ENCODE results near the gene LIPH. TPM values are rescaled to one million over a fixed set of nuclear protein-coding genes. Genes with fewer than 3 reads are reported as not detected.
"Not testable (repeated sequence)": the region's sequence is repeated elsewhere in the genome, so short reads cannot be mapped to it uniquely, and the experiment has no call there.

Gene LIPH
- total RNA-seq, 2 experiments from 2014 or later = not detected

GRCh38 chr3:185561958-185562357 is 9.6 kb upstream of the LIPH start:
- DNase-seq = no peak
- H3K4me3 Mint-ChIP-seq = no peak overlapping the region
- POLR2A ChIA-PET = interaction anchor here (0.6 kb wide), 1 partner anchor 365 kb away, joined by 3 read pairs; no protein-coding TSS in a partner anchor
- peaks cover 12% of the 10 kb centered on the region for H3K4me1 Mint-ChIP-seq
- CTCF ChIA-PET = interaction anchor here (0.6 kb wide), 1 partner anchor 11 kb away, joined by 3 read pairs; no protein-coding TSS in a partner anchor
- no peak overlapping the region for H3K27ac Mint-ChIP-seq
- no peaks in the 10 kb centered on the region for H3K36me3 Mint-ChIP-seq (ENCODE audit: low read depth)
- H3K27me3 Mint-ChIP-seq = peaks cover 6% of the 10 kb centered on the region
- H3K9me3 Mint-ChIP-seq = no peaks in the 10 kb centered on the region

GRCh38 chr3:185561374-185561943 is 9.1 kb upstream of the LIPH start:
- Mint-ChIP-seq H3K4me3 (no peak overlapping the region), H3K9me3 (no peaks in the 10 kb centered on the region), H3K27me3 (peaks cover 6% of the 10 kb centered on the region), H3K36me3 (ENCODE audit: low read depth) (no peaks in the 10 kb centered on the region), H3K4me1 (peaks cover 12% of the 10 kb centered on the region), H3K27ac (no peak overlapping the region)
- ChIA-PET CTCF (interaction anchor here (0.6 kb wide), 1 partner anchor 201 kb away, joined by 3 read pairs; no protein-coding TSS in a partner anchor), POLR2A (interaction anchor here (0.6 kb wide), 1 partner anchor 366 kb away, joined by 3 read pairs; no protein-coding TSS in a partner anchor)
- DNase-seq = no peak

GRCh38 chr3:185560676-185561075 is 8.3 kb upstream of the LIPH start:
- H3K4me1 Mint-ChIP-seq = peaks cover 12% of the 10 kb centered on the region
- no peak overlapping the region for H3K4me3 Mint-ChIP-seq
- no peak for DNase-seq
- H3K36me3 Mint-ChIP-seq (ENCODE audit: low read depth) = no peaks in the 10 kb centered on the region
- no peaks in the 10 kb centered on the region for H3K9me3 Mint-ChIP-seq
- ChIA-PET POLR2A (interaction anchor here (1.1 kb wide), 1 partner anchor 61 kb away, joined by 3 read pairs; no protein-coding TSS in a partner anchor), CTCF (interaction anchor here (0.6 to 2.9 kb wide), 2 partner anchors 14 to 202 kb away, joined by 3 to 11 read pairs; no protein-coding TSS in a partner anchor)
- H3K27ac Mint-ChIP-seq = no peak overlapping the region
- H3K27me3 Mint-ChIP-seq = peaks cover 6% of the 10 kb centered on the region

GRCh38 chr3:185559706-185560090 is 7.3 kb upstream of the LIPH start:
- POLR2A ChIA-PET = interaction anchor here (0.6 to 1.4 kb wide), 4 partner anchors 26 to 81 kb away, joined by 3 to 4 read pairs (median 3); partner anchors contain the start of gene TMEM41A
- no peak for DNase-seq
- peaks cover 6% of the 10 kb centered on the region for H3K27me3 Mint-ChIP-seq
- no peak overlapping the region for H3K27ac Mint-ChIP-seq
- H3K36me3 Mint-ChIP-seq (ENCODE audit: low read depth) = no peaks in the 10 kb centered on the region
- no peaks in the 10 kb centered on the region for H3K9me3 Mint-ChIP-seq
- H3K4me3 Mint-ChIP-seq = no peak overlapping the region
- peaks cover 12% of the 10 kb centered on the region for H3K4me1 Mint-ChIP-seq
- CTCF ChIA-PET = interaction anchor here (0.6 to 2.9 kb wide), 31 partner anchors 12 to 226 kb away, joined by 3 to 16 read pairs (median 5); partner anchors contain the start of genes MAP3K13, SENP2 and TMEM41A

GRCh38 chr3:185558395-185558794 is 6.0 kb upstream of the LIPH start:
- POLR2A ChIA-PET = interaction anchor here (1.2 kb wide), 1 partner anchor 60 kb away, joined by 4 read pairs; the partner anchor contains the start of gene TMEM41A
- CTCF ChIA-PET = interaction anchor here (0.9 to 2.9 kb wide), 22 partner anchors 10 to 199 kb away, joined by 3 to 16 read pairs (median 5); partner anchors contain the start of genes MAP3K13, SENP2 and TMEM41A
- no peak for DNase-seq
- no peaks in the 10 kb centered on the region for H3K9me3 Mint-ChIP-seq
- no peak overlapping the region for H3K4me3 Mint-ChIP-seq
- no peak overlapping the region for H3K27ac Mint-ChIP-seq
- H3K36me3 Mint-ChIP-seq (ENCODE audit: low read depth) = no peaks in the 10 kb centered on the region
- peaks cover 6% of the 10 kb centered on the region for H3K27me3 Mint-ChIP-seq
- peaks cover 12% of the 10 kb centered on the region for H3K4me1 Mint-ChIP-seq

GRCh38 chr3:185556640-185557039 is 4.3 kb upstream of the LIPH start:
- H3K9me3 Mint-ChIP-seq, H3K4me3 Mint-ChIP-seq: not testable (repeated sequence)
- CTCF ChIA-PET = interaction anchor here (0.6 to 0.8 kb wide), 2 partner anchors 29 to 107 kb away, joined by 3 read pairs; partner anchors contain the start of gene SENP2

GRCh38 chr3:185555860-185556347 is 3.5 kb upstream of the LIPH start:
- DNase-seq = no peak
- Mint-ChIP-seq H3K9me3 (no peaks in the 10 kb centered on the region), H3K27ac (no peak overlapping the region), H3K27me3 (peaks cover 2% of the 10 kb centered on the region), H3K4me3 (no peak overlapping the region), H3K4me1 (peaks cover 14% of the 10 kb centered on the region), H3K36me3 (ENCODE audit: low read depth) (no peaks in the 10 kb centered on the region)
- CTCF ChIA-PET = interaction anchor here (0.9 to 1.3 kb wide), 2 partner anchors 25 to 143 kb away, joined by 3 to 5 read pairs; no protein-coding TSS in a partner anchor
- POLR2A ChIA-PET = no interaction called here

More at GRCh38 chr3:185556640-185557039, 4.3 kb upstream of the LIPH start:
- H3K36me3 Mint-ChIP-seq (ENCODE audit: low read depth); DNase-seq; H3K27me3 Mint-ChIP-seq; H3K27ac Mint-ChIP-seq; POLR2A ChIA-PET: not testable (repeated sequence)
- peaks cover 17% of the 10 kb centered on the region for H3K4me1 Mint-ChIP-seq

GRCh38 chr3:185555101-185555501 is 2.7 kb upstream of the LIPH start:
- POLR2A ChIA-PET = no interaction called here
- Mint-ChIP-seq H3K27me3 (peaks cover 2% of the 10 kb centered on the region), H3K9me3 (no peaks in the 10 kb centered on the region), H3K4me1 (peaks cover 14% of the 10 kb centered on the region), H3K27ac (no peak overlapping the region), H3K4me3 (no peak overlapping the region), H3K36me3 (ENCODE audit: low read depth) (no peaks in the 10 kb centered on the region)
- CTCF ChIA-PET = interaction anchor here (0.5 to 1.3 kb wide), 2 partner anchors 9 to 25 kb away, joined by 4 to 5 read pairs; no protein-coding TSS in a partner anchor
- no peak for DNase-seq

GRCh38 chr3:185549651-185550111 is 2.7 kb downstream of the LIPH start:
- CTCF ChIA-PET = no interaction called here
- DNase-seq = no peak
- no peaks in the 10 kb centered on the region for H3K9me3 Mint-ChIP-seq
- H3K27me3 Mint-ChIP-seq = no peaks in the 10 kb centered on the region
- POLR2A ChIA-PET = no interaction called here
- no peak overlapping the region for H3K4me3 Mint-ChIP-seq
- no peak overlapping the region for H3K27ac Mint-ChIP-seq
- H3K4me1 Mint-ChIP-seq = peaks cover 14% of the 10 kb centered on the region
- H3K36me3 Mint-ChIP-seq (ENCODE audit: low read depth) = no peaks in the 10 kb centered on the region

GRCh38 chr3:185549122-185549521 is 3.3 kb downstream of the LIPH start:
- ChIA-PET POLR2A (no interaction called here), CTCF (no interaction called here)
- Mint-ChIP-seq H3K27me3 (no peaks in the 10 kb centered on the region), H3K36me3 (ENCODE audit: low read depth) (no peaks in the 10 kb centered on the region), H3K4me1 (peaks cover 14% of the 10 kb centered on the region), H3K4me3 (no peak overlapping the region), H3K27ac (no peak overlapping the region), H3K9me3 (no peaks in the 10 kb centered on the region)
- DNase-seq = no peak

GRCh38 chr3:185540695-185541094 is 11.7 kb downstream of the LIPH start:
- no peaks in the 10 kb centered on the region for H3K9me3 Mint-ChIP-seq
- peaks cover 17% of the 10 kb centered on the region for H3K4me1 Mint-ChIP-seq
- H3K4me3 Mint-ChIP-seq = no peak overlapping the region
- ChIA-PET POLR2A (no interaction called here), CTCF (no interaction called here)
- no peak for DNase-seq
- no peak overlapping the region for H3K27ac Mint-ChIP-seq
- peaks cover 3% of the 10 kb centered on the region for H3K36me3 Mint-ChIP-seq (ENCODE audit: low read depth)
- H3K27me3 Mint-ChIP-seq = no peaks in the 10 kb centered on the region

GRCh38 chr3:185539934-185540333 is 12.5 kb downstream of the LIPH start:
- Mint-ChIP-seq H3K36me3 (ENCODE audit: low read depth) (peaks cover 3% of the 10 kb centered on the region), H3K4me3 (no peak overlapping the region), H3K27me3 (no peaks in the 10 kb centered on the region), H3K9me3 (no peaks in the 10 kb centered on the region), H3K27ac (no peak overlapping the region), H3K4me1 (peaks cover 17% of the 10 kb centered on the region)
- no peak for DNase-seq
- ChIA-PET CTCF (no interaction called here), POLR2A (no interaction called here)

GRCh38 chr3:185537369-185537970 is 14.9 kb downstream of the LIPH start:
- Mint-ChIP-seq H3K36me3 (ENCODE audit: low read depth) (peaks cover 3% of the 10 kb centered on the region), H3K4me3 (peak overlapping the region; percentile 25), H3K27me3 (no peaks in the 10 kb centered on the region), H3K4me1 (peaks cover 16% of the 10 kb centered on the region), H3K9me3 (no peaks in the 10 kb centered on the region), H3K27ac (peak overlapping the region; percentile 85)
- CTCF ChIA-PET = interaction anchor here (0.5 kb wide), 1 partner anchor 17 kb away, joined by 4 read pairs; no protein-coding TSS in a partner anchor
- peak; percentile 49 for DNase-seq
- POLR2A ChIA-PET = interaction anchor here (0.7 kb wide), 1 partner anchor 39 kb away, joined by 3 read pairs; the partner anchor contains the start of gene TMEM41A

All from activated CD4-positive, alpha-beta memory T cell treated with anti-CD3 and anti-CD28 coated beads, Interleukin-2, amount 10 ng/mL, durations not matched to agents 7 days and 5 days (primary cell).